Sigmoid colon (tissue), 4 donors: ENCODE results near the gene PLOD2.

ENCODE experiments used
- EP300 ChIP-seq, 4 donors: sonication (generic); formaldehyde crosslinking; IDR thresholded peaks; one replicate each; pipeline ENCODE4 v1.6.1; 2017; ENCODE audit warnings: antibody characterized with exemption in 4 of 4
- POLR2A ChIP-seq, 2 donors: fragments of 450-650 bp; IDR thresholded peaks; one replicate each; pipeline ENCODE4 v1.6.1; 2016; ENCODE audit warnings: antibody characterized with exemption in 2 of 2, mild to moderate bottlenecking in 2 of 2, moderate library complexity in 2 of 2
- POLR2AphosphoS5 ChIP-seq, 4 donors: sonication (generic); formaldehyde crosslinking; IDR thresholded peaks; one replicate each; pipeline ENCODE4 v1.6.1; 2017; ENCODE audit warnings: antibody characterized with exemption in 4 of 4
- TF ChIP-seq, protein P1 (sequence below), 4 experiments: fragments of 450-650 bp in 3 of 4; fragments of 200-600 bp in 1 of 4; IDR thresholded peaks; one replicate each; pipeline ENCODE4 v1.5.1; 2016 to 2019; ENCODE audit warnings: antibody characterized with exemption in 4 of 4, mild to moderate bottlenecking in 3 of 4, moderate library complexity in 2 of 4

DNA sequence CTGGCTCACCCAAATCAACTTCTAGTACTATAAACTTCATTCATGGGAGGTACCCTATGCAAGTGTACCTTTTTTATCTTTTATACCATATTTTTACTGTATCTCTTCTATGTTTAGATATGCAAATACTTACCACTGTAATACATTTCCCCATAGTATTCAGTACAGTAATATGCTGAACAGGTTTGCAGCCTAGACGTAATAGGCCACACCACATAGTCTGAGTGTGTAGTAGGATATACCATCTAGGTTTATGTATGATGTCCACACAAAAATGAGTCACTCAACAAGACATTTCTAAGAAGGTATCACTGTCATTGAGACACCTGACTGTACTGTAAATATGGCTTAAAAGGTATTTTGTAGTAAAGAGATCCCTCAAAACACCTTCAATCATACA is 124.7 kb downstream of the PLOD2 start:
- TF ChIP-seq POLR2A (IDR thresholded peaks at IDR 0.05) (no peak), POLR2AphosphoS5 (IDR thresholded peaks at IDR 0.05) (no peak), EP300 (IDR thresholded peaks at IDR 0.05) (no peak)
- TF ChIP-seq, protein P1, sequence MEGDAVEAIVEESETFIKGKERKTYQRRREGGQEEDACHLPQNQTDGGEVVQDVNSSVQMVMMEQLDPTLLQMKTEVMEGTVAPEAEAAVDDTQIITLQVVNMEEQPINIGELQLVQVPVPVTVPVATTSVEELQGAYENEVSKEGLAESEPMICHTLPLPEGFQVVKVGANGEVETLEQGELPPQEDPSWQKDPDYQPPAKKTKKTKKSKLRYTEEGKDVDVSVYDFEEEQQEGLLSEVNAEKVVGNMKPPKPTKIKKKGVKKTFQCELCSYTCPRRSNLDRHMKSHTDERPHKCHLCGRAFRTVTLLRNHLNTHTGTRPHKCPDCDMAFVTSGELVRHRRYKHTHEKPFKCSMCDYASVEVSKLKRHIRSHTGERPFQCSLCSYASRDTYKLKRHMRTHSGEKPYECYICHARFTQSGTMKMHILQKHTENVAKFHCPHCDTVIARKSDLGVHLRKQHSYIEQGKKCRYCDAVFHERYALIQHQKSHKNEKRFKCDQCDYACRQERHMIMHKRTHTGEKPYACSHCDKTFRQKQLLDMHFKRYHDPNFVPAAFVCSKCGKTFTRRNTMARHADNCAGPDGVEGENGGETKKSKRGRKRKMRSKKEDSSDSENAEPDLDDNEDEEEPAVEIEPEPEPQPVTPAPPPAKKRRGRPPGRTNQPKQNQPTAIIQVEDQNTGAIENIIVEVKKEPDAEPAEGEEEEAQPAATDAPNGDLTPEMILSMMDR (IDR thresholded peaks at IDR 0.05): no peak
